Tibial nerve (tissue), 3 donors: Measurements from ENCODE around the gene SLC9A9.

Experiments
- POLR2A ChIP-seq, 2 donors: fragments of 450-650 bp; IDR thresholded peaks; one replicate each; pipeline ENCODE4 v1.6.1; 2017; ENCODE audit warnings: antibody characterized with exemption in 2 of 2, mild to moderate bottlenecking in 2 of 2, moderate library complexity in 2 of 2
- TF ChIP-seq, protein P1 (sequence below), 5 experiments: fragments of 200-600 bp in 3 of 5; fragments of 450-650 bp in 2 of 5; sonication (generic) in 3 of 5; IDR thresholded peaks; one replicate each; pipeline ENCODE4 v1.5.1; 2016 to 2019; ENCODE audit warnings: antibody characterized with exemption in 5 of 5, mild to moderate bottlenecking in 3 of 5, moderate library complexity in 2 of 5

DNA sequence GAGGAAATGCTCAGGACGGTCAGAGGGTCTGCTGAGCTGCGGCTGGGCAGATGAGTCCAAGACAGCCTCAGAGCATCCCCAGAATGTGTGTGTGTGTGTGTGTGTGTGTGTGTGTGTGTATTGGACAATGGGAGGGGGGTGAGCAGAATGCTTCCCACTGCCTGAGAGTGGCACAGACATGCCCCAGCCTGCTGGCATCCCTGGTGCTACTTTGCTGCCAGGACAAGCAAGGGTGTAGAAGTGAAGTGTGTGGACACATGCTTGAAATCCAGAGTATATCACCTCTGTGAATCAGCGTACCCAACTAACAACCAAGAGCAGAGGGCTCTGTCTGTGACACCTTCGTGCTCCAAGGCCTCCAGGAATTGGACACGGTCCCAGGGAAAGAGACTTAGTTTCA is 76.3 kb downstream of the SLC9A9 start:
- TF ChIP-seq, protein P1, sequence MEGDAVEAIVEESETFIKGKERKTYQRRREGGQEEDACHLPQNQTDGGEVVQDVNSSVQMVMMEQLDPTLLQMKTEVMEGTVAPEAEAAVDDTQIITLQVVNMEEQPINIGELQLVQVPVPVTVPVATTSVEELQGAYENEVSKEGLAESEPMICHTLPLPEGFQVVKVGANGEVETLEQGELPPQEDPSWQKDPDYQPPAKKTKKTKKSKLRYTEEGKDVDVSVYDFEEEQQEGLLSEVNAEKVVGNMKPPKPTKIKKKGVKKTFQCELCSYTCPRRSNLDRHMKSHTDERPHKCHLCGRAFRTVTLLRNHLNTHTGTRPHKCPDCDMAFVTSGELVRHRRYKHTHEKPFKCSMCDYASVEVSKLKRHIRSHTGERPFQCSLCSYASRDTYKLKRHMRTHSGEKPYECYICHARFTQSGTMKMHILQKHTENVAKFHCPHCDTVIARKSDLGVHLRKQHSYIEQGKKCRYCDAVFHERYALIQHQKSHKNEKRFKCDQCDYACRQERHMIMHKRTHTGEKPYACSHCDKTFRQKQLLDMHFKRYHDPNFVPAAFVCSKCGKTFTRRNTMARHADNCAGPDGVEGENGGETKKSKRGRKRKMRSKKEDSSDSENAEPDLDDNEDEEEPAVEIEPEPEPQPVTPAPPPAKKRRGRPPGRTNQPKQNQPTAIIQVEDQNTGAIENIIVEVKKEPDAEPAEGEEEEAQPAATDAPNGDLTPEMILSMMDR (IDR thresholded peaks at IDR 0.05): no peak
- no peak for TF ChIP-seq POLR2A (IDR thresholded peaks at IDR 0.05)
